Activated CD8-positive, alpha-beta memory T cell treated with anti-CD3 and anti-CD28 coated beads, Interleukin-2, amount 50 U/mL, for 1 hour (primary cell): ENCODE results near the gene TMOD1.
"Not testable (repeated sequence)": the region's sequence is repeated elsewhere in the genome, so short reads cannot be mapped to it uniquely, and the experiment has no call there.

ENCODE experiments used
- DNase-seq: peaks from one replicate; pipeline ENCODE4 v3.0.0-alpha.2; 2020; ENCODE audit errors: extremely low read depth

The TMOD1 gene

DNA sequence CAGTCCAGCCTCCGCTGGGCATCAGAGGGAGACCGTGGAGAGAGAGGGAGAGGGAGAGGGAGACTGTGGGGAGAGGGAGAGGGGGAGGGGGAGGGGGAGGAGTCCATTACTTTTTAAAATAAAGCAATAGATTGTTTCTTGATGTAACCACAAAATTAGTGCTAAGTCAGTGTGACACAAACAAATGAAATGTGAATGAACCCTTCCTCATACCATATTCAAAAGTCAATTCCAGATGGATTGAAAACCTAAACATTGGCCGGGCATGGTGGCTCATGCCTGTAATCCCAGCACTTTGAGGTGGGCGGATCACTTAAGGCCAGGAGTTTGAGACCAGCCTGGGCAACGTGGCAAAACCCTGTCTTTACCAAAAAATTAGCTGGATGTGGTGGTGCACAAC, 2.6 kb upstream of the TMOD1 start:
- DNase-seq, result not testable (repeated sequence)

DNA sequence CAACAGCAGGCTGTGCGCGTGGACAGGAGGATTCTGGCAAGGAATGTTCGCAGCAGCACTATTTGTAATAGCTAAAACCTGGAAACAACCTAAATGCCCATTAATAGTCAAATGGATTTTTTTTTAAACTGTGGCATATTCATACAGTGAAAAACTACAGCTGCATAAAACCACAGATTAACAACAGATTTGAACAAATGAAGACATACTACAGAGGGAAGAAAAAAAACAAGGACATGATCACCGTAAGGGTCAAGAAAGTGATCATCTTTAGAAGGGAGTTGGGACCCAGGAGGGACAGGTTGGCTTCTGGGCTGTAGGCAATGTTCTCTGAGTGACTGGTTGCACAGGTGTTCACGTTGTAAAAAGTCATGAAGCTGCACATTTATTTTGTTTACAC, 1.2 kb upstream of the TMOD1 start:
- DNase-seq, result no peak

DNA sequence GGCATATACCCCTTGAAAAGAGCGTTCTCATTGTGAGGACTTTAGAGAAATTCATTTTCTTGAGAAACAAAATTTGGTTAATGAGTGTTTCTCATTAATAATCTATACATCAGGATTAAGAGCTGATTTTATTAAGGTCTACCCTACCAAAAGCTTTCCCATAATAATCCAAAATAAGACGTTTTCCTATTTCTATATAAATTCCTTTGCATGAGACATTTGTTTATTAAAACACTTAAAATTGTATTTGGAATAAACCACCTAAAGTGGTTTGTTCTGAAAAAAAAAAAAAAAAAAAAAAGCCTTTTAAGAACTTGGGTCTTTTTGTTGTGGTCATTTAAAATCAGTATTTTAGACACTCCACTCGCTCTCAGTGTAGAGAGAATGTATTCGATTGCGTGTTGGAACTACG, 695 bp upstream of the TMOD1 start:
- no peak for DNase-seq

DNA sequence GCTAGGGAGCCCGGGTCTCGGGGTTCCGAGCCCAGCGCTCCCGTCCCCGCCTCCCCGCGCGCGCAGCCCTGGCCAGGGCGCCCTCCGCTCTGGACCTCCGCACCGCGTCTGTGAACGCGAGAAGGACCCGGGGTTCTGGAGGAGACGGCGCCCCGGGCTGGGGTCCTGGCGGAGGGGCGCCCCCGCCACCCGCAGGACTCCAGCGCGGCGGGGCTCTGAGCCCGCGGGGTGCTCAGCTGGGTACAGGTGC, 431 bp downstream of the TMOD1 start:
- DNase-seq, result no peak

DNA sequence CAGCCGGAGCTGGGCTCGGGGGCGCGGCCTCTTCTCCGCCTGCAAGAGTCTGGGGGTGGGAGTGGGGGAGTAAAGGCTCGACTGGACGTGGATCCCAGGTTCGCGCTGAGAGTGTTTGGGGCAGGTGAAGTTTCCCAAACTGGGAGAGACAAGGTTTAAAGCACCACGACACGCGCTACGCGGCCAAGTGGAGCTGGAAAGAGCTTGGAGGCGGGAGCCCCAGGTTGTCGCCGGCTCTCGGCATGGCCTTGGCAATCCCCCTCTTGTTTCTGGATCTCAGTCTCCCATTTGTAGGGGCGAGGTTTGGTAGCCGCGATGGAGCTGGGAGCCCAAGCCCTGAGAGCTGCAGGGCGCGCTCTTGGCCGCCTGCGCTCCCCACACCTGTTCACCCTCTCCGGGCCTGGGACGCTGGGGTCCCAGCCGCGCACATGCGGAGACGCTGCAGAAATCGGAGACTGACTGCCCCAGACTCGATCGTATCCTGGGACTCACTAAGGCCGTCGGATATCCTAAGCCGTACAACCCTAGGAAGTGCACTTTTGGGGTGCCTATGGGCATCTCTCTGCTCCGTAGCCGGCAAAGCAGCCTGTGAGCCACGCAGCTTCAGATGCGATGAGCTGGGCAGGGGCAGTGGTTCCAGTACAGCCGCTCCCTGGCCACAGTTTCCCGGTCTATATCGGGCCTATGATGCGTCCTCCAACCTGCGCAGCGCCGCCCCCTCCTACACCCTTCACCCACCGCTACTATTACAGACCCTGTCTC, 937 bp downstream of the TMOD1 start:
- no peak for DNase-seq

DNA sequence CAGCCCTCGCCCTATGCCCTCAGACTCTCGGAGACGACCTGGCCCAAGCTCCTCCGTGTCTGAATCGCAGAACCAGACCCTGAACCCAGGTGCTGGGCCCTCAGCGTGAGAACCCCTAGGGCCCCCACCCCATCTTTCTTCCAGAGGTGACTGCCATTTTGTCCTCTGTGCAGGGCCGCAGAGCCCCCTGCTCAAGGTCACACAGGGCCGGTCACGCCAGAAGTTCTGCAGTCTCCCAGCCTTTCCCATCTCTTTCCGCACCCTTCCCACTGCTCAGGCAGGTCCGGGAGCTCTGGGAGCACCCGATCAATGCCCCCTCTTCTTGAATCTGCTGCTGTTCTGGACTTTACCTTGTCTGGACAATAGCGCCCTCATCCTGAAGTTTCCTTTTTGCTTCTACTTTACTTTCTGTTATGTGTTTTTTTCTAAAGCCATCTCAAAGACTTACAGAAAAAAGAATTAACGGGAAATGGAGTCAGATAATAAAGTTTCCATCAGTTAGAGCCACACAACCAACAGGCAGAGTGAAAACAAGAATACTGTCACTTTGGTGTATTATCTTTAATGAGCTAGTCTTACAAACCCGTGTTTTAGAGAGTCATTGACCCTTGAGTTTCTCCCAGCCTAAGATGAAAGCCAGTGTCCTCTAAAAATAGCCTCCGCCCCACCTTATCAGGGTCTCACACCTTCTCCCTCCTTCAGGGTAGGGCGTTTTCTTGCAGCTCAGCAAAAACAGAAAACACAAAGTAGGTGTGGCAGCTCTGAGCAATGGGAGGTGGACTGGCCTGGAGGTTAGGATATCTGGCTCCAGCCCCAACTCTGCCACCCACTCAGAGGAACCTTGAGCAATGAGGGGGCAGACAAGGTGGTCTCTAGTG, 1.8 kb downstream of the TMOD1 start:
- no peak for DNase-seq

DNA sequence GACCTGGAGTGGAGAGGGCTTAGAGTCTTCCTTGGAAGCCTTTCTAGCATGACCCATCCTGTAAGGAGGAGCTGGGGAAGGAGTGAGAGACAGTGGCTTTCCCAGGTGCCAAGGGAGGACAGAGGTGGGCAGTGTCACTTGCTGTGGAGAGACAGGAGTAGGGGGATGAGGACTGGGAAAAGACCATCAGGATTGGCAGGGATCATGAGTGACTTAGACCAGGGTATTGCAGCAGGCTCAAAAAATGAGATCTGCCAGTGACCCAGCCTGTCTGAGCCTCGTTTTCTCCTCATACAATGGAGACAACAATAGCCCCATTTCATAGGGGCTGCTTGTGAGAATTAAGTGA, 2.4 kb downstream of the TMOD1 start:
- no peak for DNase-seq

DNA sequence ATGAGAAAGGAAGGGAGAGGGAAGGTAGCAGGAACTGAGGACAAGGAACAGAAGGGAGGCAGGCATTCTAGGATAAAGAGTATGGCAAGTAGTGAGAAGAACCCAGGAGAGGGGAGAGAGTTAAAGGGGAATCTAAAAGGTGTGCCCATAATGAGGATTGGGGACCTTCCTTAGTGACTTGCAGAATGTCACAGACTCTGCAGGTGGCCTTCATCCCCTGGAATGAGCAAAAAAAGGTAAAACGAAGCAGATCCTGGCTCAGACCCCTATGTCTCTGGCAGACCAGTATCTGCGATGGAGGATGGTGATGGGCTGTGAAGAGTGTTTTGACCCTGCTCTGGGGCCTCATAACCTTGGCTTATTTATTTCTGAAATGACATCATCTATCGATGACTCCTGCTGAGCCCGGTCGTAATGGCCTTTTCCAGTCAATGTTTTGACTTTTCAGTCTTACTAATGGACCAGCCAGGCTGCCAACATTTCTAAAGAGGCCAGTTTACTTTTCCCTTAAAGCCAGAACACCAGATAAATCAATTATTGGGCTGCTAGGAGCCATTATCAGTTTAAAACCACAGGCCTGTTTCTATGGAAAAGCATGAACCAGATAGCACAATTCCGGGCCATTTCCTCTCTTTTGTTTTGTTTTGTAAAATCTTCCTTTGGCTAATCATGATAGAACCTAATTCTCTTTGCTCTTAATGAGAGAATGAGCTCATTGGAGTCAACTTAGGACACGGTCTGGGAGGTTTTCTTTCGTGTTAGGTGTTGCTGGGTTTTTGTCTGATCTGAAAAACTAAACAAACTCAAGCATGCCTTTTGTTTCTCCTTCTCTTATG, 3.1 kb downstream of the TMOD1 start:
- DNase-seq, result no peak

DNA sequence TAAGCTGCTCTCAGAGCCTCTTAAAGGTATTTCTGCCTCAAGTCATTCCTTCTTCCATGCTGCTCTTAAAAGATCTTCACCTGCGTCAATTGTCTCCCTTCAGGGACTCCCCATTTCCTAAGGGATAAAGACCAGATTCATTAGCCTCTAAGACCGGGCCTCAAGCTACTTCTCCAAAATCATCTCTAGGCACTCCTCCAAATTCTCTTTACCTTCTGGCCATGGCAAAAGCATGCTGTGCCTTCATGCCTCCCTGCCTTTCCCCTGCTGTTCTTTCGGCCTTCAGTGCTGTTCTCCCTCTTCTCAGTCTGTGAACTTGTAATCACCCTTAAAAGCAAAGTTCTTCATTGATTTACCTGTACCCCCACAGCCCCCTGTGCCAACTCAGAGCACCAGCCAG, 4.4 kb downstream of the TMOD1 start:
- no peak for DNase-seq

DNA sequence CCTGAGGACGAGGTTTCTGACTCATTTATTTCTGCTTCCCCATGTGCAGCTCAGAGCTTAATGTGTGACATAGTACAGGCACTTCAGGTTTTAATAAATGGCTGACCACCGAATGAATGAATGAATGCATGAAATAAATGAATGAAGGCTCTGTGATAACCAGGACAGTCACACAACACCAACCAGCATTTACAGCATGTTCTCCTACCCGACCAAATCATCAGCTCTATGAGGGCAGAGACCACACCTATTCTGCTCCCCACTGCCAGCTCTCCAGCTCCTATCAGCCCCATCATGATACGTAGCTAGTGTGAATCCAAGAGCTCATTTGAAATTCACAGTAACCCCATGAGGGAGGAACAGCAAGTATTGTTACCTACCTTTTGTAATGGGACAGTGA, 4.8 kb downstream of the TMOD1 start:
- DNase-seq, result no peak

DNA sequence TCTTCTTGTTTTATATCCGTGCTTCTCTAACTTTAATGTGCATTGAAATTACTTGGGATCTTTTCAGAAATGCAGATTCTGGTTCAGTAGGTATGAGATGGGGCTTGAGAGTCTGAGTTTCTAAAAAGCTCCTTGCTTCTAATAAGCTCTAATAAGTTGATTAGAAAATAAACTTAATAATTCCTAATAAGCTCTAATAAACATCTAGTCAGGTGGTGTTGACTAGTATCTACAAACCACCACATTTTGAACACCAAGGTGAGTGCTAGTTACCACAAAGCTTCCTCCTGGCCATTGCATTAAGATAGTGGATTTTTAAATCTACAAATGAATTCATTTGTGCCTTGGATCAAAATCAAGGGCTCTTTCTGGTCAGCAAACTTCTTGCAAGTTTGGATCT, 5.3 kb downstream of the TMOD1 start:
- DNase-seq, result no peak

DNA sequence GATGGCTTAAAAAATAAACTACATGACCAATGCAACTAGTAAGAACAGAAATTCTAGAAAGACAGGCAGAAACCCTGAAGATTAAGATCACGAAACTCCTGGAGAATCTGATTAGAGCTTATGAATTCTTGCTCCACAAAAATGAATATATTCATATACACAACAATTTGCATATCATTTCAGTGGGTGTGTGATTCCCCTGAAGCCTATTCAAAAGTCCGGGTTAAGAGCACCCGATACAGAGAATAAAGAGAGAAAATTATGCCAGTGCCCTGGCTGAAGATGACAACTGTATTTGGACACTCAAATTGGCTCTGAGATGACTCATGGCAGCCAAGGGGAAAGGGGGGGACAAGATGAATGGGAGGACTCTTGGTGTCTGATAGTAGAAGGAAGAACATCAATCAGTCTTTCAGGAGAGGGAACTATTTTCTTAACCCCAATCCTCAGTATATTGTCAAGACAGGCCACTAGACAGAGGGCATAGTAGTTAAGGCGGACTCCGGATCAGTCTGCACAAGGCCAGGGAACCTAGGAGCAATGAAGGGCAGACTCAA, 6.0 kb downstream of the TMOD1 start:
- no peak for DNase-seq

DNA sequence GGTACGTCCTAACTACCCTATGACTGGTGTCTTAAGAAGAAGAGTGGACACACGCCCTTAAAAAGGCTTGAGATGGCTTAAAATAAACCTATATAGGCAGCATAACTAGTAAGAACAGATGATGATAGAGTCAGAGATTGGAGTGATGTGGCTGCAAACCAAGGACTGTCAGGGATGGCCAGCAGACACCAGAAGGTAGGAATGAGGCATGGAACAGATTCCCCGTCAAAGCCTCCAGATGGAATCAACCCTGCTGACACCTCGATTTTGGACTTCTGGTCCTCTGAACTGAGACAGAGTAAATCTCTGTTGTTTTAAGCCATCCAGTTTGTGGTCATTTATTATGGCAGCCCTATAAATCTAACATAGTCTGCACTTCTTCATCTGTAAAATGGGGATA, 7.4 kb downstream of the TMOD1 start:
- no peak for DNase-seq

DNA sequence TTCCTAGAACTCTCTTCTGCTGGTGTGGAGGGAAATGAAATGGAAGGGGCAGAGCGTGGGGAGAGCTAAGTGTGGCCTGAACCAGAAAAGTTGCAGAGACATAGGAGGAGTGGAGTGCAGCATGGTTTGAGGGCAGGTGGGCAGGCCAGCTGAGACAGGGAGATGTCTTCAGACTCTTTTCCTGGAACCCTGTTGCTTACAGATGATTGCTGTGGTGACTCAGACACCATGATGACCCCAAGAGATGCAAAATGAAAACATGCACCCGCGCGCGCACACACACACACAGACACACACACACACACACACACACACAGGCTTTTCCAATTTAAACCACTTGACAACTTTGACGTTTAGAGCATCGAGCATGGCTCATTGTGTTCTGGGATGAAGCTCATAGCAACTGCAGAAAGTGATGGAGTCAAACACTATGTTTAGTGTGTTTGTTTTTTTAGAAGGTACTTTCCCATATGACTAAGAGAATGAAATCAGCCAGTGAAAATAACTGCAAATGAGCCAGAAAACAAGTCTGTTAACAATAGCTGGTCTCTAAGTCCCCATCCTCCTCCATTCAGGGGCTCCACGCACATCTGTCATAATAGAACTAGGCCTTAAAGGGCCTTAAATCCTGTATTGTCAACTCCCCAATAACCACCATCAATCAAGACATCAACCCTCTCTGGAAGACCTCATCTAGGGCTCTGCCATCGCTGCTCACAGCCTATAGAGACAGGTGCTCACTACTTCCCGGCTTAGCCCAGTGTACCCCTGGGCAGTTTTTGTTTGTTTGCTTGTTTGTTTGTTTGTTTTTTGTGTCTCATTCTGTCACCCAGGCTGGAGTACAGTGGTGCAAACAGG, 9.6 kb downstream of the TMOD1 start:
- no peak for DNase-seq

DNA sequence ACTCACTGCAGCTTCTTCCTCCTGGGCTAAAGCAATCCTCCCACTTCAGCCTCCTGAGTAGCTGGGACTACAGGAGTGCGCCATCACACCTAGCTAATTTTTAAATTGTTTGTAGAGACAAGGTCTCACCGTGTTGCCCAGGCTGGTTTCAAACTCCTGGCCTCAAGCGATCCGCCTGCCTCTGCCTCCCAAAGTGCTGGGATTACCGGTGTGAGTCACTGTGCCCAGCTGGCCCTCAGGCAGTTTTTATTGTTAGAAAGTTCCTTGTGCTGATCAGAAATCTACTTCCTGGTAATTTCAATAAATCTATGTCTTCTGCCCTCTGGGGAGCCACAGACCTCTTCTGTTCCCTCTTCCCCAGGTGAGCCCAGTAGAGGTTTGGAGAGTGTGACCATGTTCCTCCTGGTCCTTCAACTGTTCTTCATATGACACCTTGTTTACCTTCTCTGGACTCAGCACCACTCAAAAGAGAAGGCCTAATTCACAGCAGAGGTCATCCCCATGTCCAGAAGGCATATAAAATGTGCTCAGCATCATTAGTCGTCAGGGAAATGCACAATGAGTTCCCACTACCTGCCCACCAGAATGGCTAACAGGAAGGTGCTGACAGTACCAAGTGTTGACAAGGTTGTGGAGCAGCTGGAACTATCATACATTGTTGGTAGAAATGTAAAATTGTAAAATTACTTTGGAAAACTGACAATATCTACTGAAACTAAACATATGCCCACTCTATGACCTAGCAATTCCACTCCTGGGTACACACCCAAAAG, 10.4 kb downstream of the TMOD1 start:
- DNase-seq, result no peak

DNA sequence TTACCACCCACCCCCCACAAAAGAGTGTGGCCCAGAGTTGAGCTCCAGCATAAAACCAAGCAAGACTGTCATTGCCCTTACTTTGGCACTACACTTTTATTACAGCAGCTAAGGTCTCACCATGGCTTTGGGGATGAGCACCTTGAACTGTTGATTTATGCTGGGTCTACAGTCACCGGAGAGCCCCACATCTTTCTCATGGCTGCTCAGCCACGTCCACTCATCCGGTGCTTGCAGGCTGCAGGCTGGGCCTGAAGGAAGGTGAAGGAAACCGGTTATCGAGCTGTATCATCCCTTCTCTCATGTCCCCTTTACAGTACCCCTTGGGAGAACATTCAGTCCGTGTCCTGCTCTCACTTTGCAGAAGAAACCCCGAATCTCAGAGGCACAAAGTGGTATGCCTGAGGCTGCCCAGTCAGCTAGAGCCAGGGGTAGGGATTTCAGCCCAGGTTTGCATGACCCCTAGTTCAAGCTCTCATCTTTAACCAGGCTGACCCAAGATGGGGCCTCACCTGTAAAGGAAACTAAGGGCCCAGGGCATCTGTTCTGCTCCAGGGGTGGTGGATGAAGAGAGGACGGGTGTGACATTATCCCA, 11.6 kb downstream of the TMOD1 start:
- DNase-seq, result no peak

DNA sequence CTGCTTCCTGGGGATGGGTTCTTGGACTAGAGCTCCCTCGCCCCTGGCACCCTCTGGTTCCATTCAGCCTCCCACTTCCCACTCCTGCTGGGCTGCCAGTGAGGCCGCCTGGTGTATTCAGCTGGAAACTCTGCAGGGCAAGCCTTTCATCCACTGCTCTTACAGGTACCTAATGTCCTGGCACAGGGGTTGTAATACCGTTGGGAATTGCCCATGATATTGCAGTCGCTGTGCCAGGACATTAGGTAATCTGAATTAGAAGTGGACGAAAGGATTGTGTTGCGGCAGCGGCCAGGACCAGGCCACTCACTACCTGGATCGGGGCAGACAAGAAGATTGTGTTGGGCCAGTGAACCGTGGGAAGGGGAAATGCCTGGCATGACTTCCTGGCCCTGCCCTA, 13.1 kb downstream of the TMOD1 start:
- no peak for DNase-seq

DNA sequence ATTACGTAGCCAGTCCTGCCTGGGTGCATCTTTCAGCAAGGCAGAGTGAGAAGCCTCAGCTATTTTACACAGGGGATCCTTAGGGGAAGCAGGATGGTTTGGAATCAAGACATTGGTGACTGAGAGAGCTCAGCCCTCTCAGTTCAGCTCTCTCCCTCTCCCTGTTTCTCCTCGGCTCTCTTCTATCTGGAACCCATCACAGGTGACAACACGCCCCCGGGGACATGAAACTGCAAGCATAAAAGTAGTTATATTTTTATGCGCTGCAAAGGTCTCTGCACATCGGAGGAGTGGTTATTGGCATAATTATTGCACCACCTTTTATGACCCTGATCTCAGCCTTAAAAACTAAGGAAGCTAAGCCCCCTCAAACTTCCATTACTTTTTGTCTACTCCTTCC, 14.2 kb downstream of the TMOD1 start:
- no peak for DNase-seq

DNA sequence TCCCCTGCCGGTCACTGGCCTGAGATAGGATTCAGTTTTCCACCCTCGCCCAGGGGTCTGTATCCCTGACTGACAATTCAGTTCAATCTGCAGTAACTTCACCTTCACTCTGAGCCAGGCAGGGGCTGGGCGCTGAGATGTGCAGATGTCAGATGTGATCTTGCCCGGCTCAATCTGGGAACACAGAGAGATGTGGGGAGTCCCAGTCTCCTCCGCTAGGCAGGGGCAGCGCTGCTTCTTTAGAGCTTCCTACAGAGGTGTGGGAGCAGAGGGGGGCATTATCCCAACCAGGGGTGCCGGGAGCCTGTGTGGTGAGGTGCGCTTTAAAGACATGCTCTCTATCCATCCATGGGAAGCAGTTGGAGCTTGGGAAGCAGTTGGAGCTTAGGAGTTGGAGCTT, 14.6 kb downstream of the TMOD1 start:
- no peak for DNase-seq

DNA sequence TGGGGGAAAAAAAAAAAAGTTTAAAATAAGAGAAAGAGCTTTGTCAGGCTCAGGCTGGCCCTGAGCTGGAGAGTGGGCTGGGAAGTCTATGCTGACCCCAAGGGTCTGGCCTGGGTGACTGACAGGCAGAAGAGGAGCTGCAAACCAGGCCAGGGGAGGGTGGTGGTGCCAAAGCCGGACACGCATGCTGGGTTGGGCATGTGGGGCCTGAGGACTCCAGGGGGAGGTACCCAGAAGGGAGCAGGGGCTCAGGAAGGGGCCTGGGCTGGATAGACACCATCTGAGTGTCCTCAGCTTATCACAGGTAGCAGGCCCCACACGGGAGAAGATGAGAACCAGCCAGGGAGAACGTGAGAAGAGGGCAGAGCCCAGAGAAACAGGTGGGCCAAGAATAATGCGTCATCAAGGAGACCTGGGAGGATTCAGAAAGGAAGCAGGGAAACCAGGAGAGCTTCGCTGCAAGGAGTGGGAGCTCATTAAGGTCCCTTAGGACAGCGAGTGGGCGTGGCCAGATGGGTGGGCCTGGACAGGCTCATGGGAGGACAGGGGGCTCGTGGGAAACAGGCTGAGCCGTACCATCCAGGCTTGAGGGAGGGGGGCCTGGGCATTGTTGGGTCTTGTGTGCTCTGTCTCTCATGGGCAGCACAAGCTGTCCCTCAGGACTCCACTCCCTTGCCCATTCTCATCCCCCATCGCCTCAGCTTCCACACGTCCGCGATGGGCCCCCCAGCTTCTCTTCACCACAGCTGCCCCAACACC, 16.0 kb downstream of the TMOD1 start:
- DNase-seq, result no peak
